KG1 (cell line): ENCODE measurements around the gene STAMBPL1.

Source experiments
- DNase-seq: peaks from one replicate; lab custom pipeline; 2025; lab: John Stamatoyannopoulos, UW

The STAMBPL1 gene

DNA sequence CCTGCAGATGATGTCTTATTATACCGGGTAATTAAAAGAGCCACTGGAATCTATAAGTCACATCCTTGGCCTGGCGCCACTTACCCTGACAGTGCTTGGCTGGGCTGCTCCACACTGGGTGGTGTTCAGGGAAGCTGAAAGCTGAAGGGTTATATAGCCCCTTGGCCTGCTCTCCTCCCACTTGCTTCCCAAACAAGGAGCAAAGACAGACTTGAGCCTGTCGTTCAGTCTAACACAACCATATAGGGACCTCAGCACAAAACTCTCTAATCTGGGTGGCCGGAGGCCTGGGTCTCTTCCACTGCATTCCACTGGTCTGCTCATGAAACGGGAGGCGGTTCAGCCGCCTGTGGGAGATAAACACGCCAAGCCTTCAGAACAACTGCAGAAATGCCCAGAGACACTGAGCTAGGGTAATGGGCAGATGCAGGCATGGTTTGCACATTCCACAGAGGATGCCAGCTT is 72.6 kb downstream of the STAMBPL1 start, which contains the start of gene ACTA2:
TSS of gene ACTA2 (minus strand) at position 127 of the 465 bp plus-strand sequence. CDS start 3,843 bp downstream, outside the sequence.
- DNase-seq: no peak

DNA sequence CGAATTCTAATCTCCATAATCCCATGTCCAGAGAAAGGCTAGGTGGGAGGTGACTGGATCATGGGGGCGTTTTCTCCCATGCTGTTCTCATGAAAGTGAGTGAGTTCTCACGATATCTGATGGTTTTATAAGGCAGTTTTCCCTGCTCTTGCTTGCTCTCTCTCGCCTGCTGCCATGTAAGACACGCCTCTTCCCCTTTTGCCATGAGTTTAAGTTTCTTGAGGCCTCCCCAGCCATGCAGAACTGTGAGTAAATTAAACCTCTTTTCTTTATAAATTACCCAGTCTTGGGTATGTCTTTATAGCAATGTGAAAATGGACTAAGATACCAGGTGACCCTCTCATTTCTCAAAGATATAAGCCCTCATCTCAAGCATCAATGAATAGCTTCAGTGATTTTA is 73.6 kb downstream of the STAMBPL1 start:
- no peak for DNase-seq

DNA sequence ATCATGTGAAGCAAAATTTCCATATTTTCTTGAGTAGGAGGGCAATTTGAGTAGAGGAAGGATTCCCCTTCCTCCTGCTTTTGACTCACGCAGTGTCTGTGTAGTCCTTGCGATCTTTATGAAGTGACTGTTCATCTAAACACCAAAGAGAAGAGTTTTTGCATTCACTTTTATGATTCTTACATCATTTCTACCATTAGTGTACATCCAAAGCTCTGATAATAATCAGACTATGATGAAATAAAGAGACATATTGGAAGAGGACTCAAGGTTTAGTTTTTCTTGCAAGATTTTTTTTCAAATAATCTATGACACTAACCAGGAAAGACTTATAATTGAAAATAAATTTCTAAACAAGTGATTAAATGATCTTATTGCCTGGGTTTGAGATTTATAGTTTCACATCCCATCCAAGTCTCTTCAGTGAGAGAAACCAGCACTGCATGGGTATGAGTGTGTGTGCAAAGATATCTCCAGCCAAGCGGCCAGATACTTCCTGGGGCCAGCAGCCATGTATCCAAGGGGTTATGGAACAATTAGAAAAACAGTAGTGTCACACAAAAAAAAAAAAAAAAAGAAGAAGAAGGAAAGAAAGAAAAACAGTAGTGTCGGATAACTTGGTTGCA is 74.5 kb downstream of the STAMBPL1 start:
- DNase-seq: no peak

DNA sequence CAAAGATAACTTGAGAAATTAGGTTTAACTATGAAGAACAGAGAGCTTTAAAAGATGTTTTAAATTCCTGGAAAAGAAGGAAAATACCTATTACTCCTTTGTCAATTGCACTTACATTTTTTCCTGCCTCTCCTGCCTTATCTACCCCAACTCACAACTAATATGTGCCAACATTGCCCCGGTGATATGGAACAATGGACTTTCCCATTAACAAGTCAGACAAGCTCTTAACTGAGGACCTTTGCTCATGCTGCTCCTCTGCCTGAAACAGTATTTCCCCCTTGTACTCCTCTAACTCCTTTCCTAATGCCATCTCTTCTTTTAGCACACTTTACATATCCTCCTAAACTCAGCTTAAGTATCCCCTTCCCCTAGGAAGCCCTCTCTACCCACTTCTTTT is 77.3 kb downstream of the STAMBPL1 start:
- DNase-seq: no peak

DNA sequence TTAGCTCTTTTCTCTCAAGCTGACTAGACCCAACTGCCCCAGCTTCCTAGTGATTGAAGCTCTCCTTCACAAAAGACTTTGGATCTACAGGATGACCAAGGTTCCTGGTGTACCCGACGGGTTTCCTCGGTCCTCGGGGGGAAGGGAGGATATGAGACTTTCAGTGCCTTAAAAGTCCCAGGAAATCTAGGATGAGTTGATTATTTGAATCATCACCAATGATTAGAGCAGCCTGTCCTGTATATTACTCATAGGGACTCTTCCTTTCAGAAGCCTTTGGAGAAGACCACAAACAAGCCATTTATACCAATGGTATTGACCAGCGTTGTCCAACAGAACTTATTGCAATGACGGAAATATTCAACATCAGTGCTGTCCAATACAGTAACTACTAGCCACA is 78.7 kb downstream of the STAMBPL1 start:
- DNase-seq: no peak

DNA sequence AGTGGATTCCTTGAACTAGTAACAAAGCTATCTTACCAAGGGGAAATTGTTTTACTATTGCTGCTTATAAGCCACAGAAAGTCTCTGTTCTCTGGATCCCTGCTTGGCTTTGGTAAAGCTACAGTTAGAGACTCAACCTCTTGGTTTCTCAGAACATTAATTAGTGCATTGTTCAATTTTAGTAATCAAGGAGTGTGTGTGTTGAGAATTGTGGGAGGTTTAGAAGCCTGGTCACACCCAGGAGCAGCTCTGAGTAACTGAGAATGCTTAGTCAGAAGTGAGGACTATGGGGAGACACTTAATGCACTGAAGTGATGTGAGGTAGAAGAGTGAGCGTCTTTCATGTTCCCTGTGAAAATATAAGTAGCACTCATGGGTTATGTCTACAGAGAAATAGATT is 80.8 kb downstream of the STAMBPL1 start:
- DNase-seq: no peak

DNA sequence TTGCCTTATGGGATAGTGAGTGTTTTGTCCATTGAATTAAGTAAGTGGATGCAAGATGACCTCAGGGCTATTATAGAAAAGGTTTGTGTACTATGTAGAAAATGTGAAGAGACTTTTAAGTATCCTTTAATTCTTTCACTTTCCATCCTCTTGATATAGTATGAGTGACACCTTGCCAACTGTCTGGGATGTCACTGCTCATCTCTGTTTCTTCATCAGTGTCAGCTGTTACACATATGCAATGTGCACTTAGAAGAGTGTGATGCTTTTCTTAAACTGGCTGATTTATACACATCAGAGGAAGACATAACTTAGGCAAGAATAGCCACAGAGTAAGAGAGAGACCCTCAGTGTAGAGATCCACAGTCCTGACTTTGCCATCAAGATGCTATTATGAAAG is 81.2 kb downstream of the STAMBPL1 start:
- DNase-seq: no peak

DNA sequence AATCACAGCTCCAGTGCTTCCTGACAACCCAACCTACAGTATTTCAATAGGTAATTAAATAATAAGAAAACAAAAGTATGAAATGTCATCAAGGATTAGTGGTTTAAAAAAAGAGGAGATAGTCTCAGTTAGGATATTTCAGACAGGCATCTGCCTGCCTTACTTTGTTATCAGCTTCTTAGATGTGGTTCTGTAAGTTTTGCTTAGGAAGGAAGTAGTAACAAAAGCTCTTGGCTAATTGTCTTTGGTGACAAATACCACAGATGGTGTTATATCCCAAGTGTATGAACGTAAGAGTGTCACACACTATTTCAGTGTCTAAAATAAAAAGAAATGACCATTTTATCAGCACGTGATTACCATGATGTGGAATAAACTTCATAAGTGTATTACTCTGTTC is 82.3 kb downstream of the STAMBPL1 start:
- DNase-seq: no peak

DNA sequence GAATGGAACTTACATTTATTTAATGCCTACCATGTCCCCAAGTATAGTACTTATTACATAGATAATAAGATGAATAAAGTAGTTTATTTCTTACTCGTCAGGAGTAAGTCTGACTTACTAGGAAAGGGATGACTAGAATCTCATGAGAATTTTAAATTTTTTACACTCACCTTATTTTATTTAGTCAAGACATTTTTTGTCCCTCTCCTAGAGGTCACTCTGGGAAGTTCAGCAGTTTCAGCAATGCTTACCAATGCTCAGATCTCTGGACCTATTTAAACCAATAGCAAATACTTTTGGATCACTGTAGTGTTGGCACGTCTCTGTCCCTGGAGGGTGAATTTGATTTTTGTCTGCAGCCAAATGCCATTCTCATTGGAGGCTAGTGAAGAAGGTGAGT is 83.3 kb downstream of the STAMBPL1 start:
- no peak for DNase-seq

DNA sequence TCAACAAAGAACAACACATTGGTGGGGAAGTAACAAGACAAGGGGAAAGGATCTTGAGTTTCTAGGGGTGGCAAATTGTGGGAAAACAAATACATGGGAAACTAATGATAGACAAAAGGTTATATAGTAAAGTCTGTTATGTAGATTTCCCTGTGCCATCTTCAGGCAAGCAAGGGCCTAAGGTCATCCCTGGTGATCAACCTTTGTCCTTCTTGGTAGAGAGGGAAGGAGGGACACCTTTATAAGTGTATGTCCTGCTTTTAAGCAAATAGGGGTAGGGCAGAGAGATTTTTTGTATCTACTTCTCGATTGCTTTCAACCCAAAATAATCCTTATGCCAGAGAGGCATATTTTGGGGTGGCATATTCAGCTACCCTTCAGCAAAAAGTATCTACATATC is 84.3 kb downstream of the STAMBPL1 start:
- no peak for DNase-seq

DNA sequence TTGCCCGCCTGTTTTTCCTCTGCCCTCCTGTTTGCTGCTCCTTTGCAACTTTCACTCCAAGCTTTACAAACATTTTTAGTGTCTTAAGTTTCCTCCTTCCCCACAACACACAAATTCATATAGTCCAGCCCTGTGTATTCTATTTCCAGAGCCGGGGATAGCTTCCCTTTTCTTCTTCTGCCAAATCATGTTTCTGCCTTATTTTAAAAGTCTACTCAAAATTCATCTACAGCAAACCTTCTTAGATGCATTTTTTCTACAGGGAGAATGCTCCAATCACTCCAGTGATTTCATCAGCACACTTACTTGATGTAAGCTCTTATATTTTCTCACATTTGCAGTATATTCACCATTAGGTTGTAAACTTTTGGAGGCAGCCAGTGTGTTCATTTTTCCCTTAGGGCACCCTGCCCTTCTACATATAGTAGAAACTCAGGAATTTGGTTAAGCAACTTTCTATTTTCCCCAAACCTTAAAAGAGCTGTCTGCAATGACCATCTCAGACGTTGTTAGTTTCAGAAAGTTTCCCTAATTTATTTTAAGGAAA is 84.9 kb downstream of the STAMBPL1 start:
- DNase-seq: no peak

DNA sequence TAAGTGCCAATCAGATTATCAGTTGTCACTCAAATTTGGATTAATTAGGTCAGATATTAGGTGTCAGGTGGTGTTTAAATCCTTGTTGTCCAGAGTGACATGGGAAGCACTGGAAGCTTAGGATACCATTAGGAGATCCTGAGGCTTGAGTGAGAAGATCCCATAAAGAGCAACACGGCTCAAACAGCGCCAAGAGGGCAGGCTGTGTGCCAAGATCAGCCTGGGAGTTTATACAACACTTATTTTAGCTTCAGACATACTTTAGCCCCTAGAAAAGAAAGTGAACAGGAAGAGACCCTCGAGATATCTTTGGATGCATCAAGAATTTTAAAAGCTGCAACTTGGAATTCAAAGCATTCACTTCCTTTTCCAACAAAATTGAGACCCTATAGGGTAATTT is 86.8 kb downstream of the STAMBPL1 start:
- DNase-seq: no peak

DNA sequence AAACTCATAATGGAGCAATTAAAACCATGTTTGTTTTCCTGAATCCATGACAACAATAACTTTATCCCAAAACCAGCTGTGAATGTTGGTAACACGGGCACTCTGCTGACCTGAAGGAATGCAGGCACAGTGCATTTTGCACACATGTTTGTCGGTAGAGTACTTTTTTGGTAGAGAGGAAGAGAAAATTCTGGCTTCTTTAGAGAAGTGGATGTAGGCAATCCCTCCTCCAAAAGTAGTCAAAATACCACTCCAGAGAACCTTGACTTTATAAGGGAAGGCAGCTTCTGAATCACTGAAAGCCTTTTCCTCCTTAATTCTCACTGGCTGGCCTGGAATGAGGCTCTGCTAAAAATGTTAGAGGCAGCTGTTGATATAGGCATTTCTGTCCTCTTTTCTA is 88.3 kb downstream of the STAMBPL1 start:
- no peak for DNase-seq

DNA sequence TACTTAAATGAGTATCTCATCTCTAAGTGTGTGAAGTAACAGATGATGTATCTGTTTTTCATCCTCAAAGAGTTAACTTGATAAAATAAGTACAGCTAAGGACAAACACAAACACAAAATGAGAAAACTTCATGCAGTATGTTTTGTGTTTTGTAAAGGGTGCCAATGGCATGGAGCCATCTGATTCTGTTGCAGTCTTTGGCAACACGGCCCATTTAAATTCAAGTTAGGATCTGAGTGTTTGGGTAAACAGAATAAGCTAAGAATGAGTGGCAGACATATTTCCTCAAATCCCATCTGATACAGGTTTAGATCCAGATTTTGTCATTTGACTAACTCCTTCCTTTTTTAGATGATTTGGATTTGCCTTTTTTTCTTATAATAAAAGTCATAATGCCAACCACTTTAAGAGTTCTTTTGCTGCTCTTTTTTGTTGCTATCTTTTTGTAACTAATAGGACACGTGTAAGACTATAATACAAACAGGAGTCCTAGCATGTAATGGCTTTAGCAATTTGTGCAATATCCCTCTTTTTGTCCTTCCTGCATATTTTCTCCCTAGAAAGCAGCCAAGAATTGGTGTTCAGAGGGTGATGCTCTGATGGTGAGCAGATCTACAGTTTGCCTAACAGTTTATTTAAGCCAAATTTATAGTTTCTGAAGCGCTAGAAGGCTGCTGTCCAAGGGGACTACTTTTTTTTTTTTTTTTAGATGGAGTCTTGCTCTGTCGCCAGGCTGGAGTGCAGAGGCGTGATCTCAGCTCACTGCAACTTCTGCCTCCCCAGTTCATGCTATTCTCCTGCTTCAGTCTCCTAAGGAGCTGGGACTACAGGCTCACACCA is 91.4 kb downstream of the STAMBPL1 start:
- DNase-seq: no peak
